Ishikawa (cell line): ENCODE results near the gene EPB41.

Source experiments
- CEBPB ChIP-seq: IDR thresholded peaks from 2 replicates; pipeline ENCODE4 v1.6.1; 2012
- CREB1 ChIP-seq: IDR thresholded peaks from 2 replicates; pipeline ENCODE4 v1.6.1; 2012; ENCODE audit warnings: low read depth
- EGR1 ChIP-seq: IDR thresholded peaks from 2 replicates; pipeline ENCODE4 v1.6.1; 2012
- EP300 ChIP-seq: IDR thresholded peaks from 2 replicates; pipeline ENCODE4 v1.6.1; 2012; ENCODE audit warnings: borderline replicate concordance
- FOXM1 ChIP-seq: IDR thresholded peaks from 2 replicates; pipeline ENCODE4 v1.6.1; 2012; ENCODE audit warnings: low read depth, borderline replicate concordance
- MAX ChIP-seq: IDR thresholded peaks from 2 replicates; pipeline ENCODE4 v1.6.1; 2012
- NFIC ChIP-seq: IDR thresholded peaks from 2 replicates; pipeline ENCODE4 v1.6.1; 2012
- RAD21 ChIP-seq: IDR thresholded peaks from 2 replicates; pipeline ENCODE4 v1.6.1; 2012; ENCODE audit warnings: low read depth
- REST ChIP-seq: IDR thresholded peaks from 2 replicates; pipeline ENCODE4 v1.6.1; 2012; ENCODE audit warnings: low read depth, mild to moderate bottlenecking
- TAF1 ChIP-seq: IDR thresholded peaks from 2 replicates; pipeline ENCODE4 v1.6.1; 2012; ENCODE audit warnings: low read depth, mild to moderate bottlenecking
- TCF12 ChIP-seq: IDR thresholded peaks from 2 replicates; pipeline ENCODE4 v1.6.1; 2012; ENCODE audit warnings: low read depth
- TEAD4 ChIP-seq: IDR thresholded peaks from 2 replicates; pipeline ENCODE4 v1.6.1; 2012
- USF1 ChIP-seq: IDR thresholded peaks from 2 replicates; pipeline ENCODE4 v1.6.1; 2012
- YY1 ChIP-seq: IDR thresholded peaks from 2 replicates; pipeline ENCODE4 v1.6.1; 2012; ENCODE audit warnings: low read depth
- ZBTB7A ChIP-seq: IDR thresholded peaks from 2 replicates; pipeline ENCODE4 v1.6.1; 2012; ENCODE audit warnings: low read depth

The EPB41 gene

GRCh38 chr1:29156543-29157268 is 242.3 kb downstream of the EPB41 start:
- TF ChIP-seq CEBPB (no peak), FOXM1 (no peak), MAX (no peak), USF1 (no peak), TCF12 (no peak), EGR1 (no peak), YY1 (no peak), CREB1 (no peak), EP300 (no peak), NFIC (no peak), RAD21 (no peak), TEAD4 (no peak), TAF1 (no peak), ZBTB7A (no peak), REST (no peak)

- TF ChIP-seq RAD21 = no peak
- TF ChIP-seq REST = no peak
- TF ChIP-seq FOXM1 = no peak
- TF ChIP-seq NFIC = no peak
- no peak for TF ChIP-seq CREB1
- no peak for TF ChIP-seq TAF1
- TF ChIP-seq TEAD4 = no peak
- TF ChIP-seq MAX = no peak
- no peak for TF ChIP-seq EGR1
- TF ChIP-seq EP300 = no peak
Observed at GRCh38 chr1:29157269-29157601, 242.9 kb downstream of the EPB41 start.

- TF ChIP-seq EP300 (no peak), TAF1 (no peak), CREB1 (no peak), NFIC (no peak), CEBPB (no peak), EGR1 (no peak), RAD21 (no peak), TEAD4 (no peak), ZBTB7A (no peak), REST (no peak), USF1 (no peak), MAX (no peak), FOXM1 (no peak), TCF12 (no peak), YY1 (no peak)
Observed at GRCh38 chr1:29159773-29160172, 245.4 kb downstream of the EPB41 start.

DNA sequence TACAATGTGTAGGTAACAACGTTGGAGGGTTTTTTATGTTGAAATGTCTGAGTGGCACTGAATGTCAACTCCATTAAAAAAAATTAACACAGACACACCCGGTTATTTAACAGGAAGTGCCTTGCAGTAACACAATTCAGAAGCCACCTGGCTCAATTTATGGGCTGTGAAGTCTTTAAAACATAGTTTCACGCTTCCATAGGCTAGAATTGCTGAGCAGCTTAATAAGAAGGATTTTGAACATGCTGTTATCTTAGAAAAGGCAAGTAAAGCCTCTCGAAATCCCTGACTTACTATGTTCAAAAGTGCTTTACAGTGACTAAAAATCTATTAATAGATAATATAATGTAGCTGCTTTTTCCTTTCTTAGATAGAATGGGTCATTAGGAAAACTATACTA is 247.7 kb downstream of the EPB41 start:
- no peak for TF ChIP-seq RAD21
- TF ChIP-seq YY1 = no peak
